Transverse colon (tissue), 4 donors: ENCODE data around the gene ANKRD11.

Experiments
- CTCF ChIP-seq, 5 experiments: fragments of 200-600 bp in 3 of 5; fragments of 450-650 bp in 2 of 5; sonication (generic) in 3 of 5; IDR thresholded peaks; 1 replicate in 2 of 5; 2 replicates in 3 of 5; pipeline ENCODE4 v1.5.1; 2016 to 2017; ENCODE audit warnings: antibody characterized with exemption in 5 of 5, inconsistent platforms in 3 of 5, mild to moderate bottlenecking in 2 of 5, moderate library complexity in 1 of 5
- EP300 ChIP-seq: sonication (generic); formaldehyde crosslinking; IDR thresholded peaks from one replicate; pipeline ENCODE4 v1.6.1; 2017; ENCODE audit warnings: antibody characterized with exemption, low read depth
- POLR2A ChIP-seq: fragments of 450-650 bp; IDR thresholded peaks from one replicate; pipeline ENCODE4 v1.6.1; 2016; ENCODE audit warnings: antibody characterized with exemption, mild to moderate bottlenecking, moderate library complexity
- POLR2AphosphoS5 ChIP-seq, 3 donors: sonication (generic); formaldehyde crosslinking; IDR thresholded peaks; one replicate each; pipeline ENCODE4 v1.6.1; 2016; ENCODE audit warnings: antibody characterized with exemption in 3 of 3

GRCh38 chr16:89278441-89279240, 211.7 kb downstream of the ANKRD11 start:
- TF ChIP-seq POLR2AphosphoS5 (IDR thresholded peaks at IDR 0.05) (no peak), POLR2A (no peak), CTCF (IDR thresholded peaks at IDR 0.05) (no peak), EP300 (no peak)
